Fibroblast of skin of abdomen (primary cell): ENCODE measurements around the gene FOXO6.
A peak's percentile ranks its signal among the peaks of the same experiment; 100 is the strongest.
"Not testable (repeated sequence)": the region's sequence is repeated elsewhere in the genome, so short reads cannot be mapped to it uniquely, and the experiment has no call there.

Source experiments
- DNase-seq: peaks from one replicate; pipeline ENCODE4 v3.0.0-alpha.2; 2013

The FOXO6 gene

GRCh38 chr1:41329662-41330587, 31.3 kb upstream of the FOXO6 start:
- DNase-seq: no peak

DNA sequence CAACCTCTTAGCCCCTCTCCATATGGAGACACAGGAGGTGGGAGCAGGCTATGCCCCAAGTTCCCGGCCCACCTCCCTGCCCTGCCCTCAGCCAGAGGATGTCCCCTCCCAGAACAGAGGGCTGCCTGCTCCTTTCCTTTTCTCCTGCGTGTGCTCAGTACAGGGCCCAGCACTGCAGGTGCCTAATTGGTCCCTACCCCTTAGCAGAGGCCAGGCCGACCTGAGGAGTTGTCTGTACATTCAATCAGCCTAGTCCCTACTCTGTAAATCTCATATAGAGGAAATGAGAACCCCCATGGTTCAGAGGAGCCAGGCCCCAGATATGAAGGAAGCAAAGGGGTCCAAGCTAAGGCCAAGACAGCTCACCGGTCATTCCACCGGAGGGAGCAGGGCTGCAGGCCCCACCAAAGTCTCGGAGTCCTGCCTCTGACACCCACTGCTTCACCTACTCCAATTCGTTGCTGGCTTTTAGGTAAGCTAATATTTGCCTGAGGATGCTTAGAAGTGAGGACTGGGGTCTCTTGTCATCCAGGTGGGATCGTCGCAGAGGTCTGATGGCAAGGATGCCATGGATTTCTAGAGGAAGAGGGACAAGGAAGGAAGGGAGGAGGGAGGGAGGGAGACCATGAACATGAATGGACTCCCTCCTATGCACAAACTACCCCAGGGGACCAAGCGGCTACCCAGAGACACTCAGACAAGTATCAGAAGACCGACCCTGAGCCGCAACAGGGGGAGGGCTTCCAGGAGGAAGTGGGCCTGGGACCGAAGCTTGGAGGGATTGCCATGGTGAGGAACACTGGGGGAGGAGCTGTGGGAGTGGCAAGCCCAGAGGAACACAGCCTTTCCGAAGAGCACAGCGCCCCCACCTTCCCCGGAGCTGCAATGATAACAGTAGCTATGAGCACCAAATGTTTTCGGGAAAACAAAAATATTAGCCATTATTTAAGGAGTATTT, 30.4 kb upstream of the FOXO6 start:
- no peak for DNase-seq

DNA sequence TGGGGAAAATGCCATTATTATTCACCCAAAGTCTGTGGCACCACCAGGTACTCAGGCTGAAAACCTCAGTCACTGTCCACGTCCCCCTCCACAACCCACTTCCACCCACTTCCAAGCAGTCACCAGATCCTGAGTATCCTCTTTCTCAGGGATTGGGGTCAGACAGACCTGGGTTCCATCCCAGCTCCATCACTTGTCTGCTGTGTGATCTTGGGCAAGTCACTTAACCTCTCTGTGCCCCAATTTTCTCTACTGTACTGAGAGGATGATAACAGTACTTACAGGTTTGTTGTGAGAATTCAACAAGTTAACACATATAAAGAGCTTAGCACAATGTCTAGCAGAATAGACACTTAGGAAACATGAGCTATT, 29.7 kb upstream of the FOXO6 start:
- DNase-seq: no peak

GRCh38 chr1:41332161-41332560, 29.1 kb upstream of the FOXO6 start:
- DNase-seq: not testable (repeated sequence)

DNA sequence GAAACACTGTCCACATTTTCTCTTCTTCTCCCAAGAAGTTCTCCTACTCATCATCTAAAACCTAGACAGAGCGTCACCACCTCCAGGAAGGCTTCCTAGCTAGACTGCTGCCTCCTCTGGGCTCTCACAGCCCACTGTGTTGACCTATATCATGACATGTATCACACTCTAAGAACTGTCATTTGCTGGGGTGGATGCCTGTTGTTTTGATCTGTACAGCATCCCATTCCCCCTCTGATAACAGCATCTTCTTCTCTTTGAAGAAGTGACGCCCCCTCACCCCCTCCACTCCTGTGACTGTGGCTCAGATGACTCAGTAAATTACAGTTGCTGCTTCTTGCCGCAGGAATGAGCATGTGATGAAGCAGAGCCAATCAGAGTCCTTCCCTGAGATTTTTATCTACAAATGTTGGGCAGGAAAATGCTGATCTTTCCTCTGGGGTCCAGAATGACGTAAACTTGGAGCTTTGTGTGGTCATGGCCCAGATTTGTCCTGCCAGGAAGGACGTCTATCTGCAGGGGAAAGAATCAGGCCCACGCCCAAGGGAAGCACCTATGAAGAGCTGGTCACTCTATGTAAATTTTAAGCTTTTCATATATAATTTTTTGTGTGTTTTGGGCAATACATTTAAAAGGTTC, 28.0 kb upstream of the FOXO6 start:
- peak; percentile 48 for DNase-seq

- no peak for DNase-seq
These were observed 22.4 kb upstream of the FOXO6 start for GRCh38 chr1:41338820-41339219.

DNA sequence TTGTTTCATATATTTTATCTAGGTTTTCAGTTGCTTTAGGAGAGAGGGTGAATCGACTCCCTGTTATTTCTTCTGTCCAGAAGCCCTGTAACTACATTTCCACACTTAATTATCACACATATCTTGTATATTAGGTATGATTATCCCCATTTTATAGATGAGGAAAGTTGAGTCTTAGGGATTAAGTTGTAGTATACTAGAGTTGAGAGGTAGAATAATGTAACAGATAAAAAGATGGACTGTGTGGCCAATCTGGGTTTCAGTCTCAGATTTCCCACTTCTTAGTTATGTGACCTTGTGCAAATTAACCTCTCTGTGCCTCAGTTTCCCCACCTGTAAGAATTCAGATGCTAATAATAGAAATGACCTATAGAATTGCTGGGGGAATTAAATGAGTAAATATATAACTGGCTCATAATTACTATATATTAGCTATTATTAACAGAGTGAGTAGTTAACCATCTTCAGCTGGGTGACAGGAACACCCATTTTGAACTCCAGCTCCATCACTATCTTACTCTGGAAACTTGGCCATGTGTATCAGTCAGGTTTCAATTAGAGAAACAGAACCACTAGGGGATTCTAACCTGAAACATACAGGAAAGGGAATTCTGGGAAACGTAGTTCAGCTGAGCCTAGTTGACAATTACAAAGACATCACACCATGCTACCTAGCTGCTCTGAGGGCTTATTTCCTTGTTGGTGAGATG, 20.4 kb upstream of the FOXO6 start:
- DNase-seq: no peak

DNA sequence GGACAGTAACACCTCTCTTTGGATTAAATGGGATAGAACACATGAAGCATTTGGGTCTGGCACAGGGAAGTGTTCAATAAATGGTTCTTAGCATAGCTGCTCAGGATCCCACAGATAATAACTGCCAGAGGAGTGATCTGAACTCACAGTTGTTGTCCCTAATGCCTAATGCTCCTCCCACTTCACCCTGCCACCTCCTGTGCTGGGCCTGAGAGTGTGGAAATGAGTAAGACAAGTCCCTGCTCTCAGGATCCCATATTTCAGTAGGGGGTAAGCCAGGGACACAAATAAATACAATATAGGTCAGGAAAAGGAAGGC, 19.9 kb upstream of the FOXO6 start:
- DNase-seq: no peak

DNA sequence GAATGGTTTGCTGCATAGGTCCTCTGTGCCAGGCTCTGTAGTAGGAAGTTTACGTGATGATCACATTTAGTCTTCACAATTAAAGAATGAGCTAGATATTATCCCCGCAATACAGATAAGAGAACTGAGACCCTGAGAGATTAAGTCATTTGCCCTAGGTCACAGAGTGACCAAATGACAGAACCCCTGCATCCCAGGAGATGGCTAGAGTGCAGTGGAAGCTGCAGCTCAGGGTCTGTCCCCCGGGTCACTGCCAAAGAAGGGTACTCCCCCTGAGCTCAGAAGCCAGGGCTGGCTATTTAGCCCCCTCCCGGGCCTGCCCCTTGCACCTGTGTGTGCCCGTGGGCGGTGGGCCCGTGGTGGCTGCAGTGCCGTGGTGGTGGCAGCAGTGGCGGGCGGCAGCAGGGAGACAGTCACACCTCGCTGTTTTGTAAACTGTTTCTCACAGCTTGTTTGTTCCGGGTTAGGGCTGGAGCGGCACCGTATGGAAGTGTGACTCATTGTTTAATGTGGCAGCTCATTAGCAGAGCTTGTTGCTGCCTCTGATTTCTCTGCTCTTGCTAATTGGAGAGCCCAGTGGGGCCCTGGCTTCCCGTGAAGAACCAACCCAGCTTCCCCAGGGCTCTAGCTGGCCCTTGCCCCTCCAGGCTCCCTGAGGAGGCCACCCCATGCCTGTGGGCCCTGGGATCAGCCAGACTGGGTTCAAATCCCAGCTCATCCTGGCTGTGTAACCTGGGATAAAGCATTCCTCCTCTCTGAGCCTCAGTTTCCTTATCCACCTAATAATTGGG, 19.3 kb upstream of the FOXO6 start:
- DNase-seq: no peak

- DNase-seq: no peak
These were observed 18.4 kb upstream of the FOXO6 start for GRCh38 chr1:41342774-41343355.

- DNase-seq: no peak
These were observed 17.2 kb upstream of the FOXO6 start for GRCh38 chr1:41343790-41344699.

DNA sequence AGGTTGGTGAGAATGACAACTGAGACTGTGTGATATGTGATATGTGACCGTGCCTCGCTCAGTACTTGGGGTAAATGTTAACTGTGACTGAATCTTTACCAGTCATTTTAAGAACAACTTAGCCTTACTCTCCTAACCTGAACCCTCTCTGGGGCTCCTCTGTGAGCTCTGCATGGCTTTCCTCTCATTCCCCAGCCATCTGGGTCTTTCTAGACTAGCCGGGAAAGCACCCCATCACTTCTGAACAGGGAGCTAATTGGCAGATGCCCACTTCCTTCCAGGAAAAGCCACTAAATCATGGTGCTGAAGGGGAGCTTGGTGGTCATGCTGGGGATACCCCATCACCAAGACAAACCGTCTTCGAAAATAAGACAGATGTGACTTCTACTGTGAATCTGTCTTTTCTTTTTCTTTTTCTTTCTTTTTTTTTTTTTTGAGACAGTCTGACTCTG, 16.5 kb upstream of the FOXO6 start:
- DNase-seq: no peak

GRCh38 chr1:41345434-41346075, 15.7 kb upstream of the FOXO6 start:
- no peak for DNase-seq

- DNase-seq: no peak
These were observed 14.0 kb upstream of the FOXO6 start for GRCh38 chr1:41347276-41347675.

GRCh38 chr1:41348394-41348793, 12.8 kb upstream of the FOXO6 start:
- no peak for DNase-seq

- no peak for DNase-seq
These were observed 11.7 kb upstream of the FOXO6 start for GRCh38 chr1:41349361-41350054.

- no peak for DNase-seq
These were observed 11.2 kb upstream of the FOXO6 start for GRCh38 chr1:41350055-41350378.

DNA sequence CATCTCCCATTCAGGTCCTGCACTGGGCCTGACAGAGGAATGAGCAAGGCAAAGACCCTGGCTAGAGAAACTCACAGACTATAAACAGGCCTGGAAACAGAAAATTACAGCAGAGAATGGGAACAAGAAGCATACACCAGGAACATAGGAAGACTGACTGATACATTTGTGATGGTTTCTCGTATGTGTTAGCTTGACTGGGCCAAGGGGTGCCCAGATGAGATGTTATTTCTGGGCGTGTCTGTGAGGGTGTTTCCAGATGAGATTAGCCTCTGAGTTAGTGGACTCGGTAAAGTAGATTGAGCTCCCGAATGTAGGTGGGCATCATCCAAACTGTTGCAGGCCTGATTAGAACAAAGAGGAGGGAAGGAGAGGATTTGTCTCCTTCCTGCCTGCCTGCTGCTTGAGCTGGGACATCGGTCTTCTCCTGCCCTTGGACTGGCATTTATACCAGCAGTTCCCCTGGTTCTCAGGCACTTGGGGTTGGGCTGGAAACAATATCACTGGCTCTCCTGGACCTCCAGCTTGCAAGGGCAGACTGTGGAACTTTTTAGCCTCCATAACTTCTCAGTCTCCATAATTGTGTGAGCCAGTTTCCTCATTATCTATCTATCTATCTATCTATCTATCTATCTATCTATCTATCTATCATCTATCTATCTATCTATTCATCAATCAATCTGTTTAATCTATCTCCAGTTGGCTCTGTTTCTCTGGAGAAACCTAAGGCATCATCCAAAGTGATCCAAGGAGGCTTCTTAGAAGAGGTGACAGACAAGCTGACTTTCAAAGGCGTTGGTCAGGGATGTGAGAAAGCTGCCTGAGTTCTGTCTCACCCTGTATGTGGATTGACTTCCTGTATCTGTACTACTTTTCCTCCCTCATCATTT, 9.7 kb upstream of the FOXO6 start:
- DNase-seq: no peak
